Activated effector memory CD4-positive, alpha-beta T cell treated with anti-CD3 and anti-CD28 coated beads, Interleukin-2, amount 50 U/mL, for 16 hours (primary cell): Measurements from ENCODE around the gene NTF3.

Experiments
- DNase-seq: peaks from one replicate; pipeline ENCODE4 v3.0.0-alpha.2; 2020

NTF3 gene

GRCh38 chr12:5432011-5432400, at the start of gene NTF3:
Gene NTF3 (plus strand): TSS chr12:5432108. CDS start chr12:5432325, 217 bp downstream.
- DNase-seq = no peak

DNA sequence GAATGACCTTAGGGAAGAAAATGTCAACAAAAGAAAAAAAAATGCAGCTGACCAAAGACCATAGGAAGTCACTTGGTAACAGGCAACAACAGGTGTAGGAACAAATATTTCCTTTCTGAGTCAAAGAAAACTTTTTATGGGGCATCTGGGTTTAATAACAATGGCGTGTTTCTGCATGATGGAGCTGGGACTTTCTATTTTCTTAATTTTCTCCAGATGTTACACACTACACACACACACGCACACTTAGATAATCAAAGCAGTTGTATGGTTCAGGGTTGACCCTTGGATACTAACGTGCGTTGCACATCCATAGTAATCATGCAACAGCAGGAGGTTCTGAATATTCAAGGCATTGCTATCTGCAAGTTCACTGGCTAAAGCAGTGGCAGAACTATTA, 47.9 kb upstream of the NTF3 start:
- no peak for DNase-seq

- DNase-seq = no peak
Observed at GRCh38 chr12:5388581-5389535, 43.0 kb upstream of the NTF3 start.

- DNase-seq = no peak
Observed at GRCh38 chr12:5390174-5390799, 41.6 kb upstream of the NTF3 start.

- DNase-seq = no peak
Observed at GRCh38 chr12:5391653-5392052, 40.3 kb upstream of the NTF3 start.

DNA sequence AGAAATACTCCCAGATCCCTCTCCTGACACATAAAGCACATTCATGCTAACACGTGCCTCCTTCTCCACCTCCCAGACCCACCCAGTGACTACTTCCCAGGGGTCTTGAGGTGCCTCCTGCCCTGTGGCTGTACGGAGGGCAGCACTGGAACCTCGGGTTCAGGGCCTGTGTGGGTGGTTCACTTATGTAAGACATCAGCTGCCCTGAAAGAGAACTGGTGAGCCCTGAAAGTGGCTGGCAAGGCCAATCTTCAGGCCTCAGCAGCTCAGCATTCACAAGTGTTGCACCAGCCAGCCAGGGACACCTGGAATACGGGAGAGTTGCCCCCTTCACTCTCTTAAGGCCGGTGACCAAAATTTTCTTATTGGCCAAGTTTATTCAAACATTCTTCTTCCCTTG, 38.9 kb upstream of the NTF3 start:
- no peak for DNase-seq

GRCh38 chr12:5395443-5396271, 36.3 kb upstream of the NTF3 start:
- no peak for DNase-seq

GRCh38 chr12:5396541-5396940, 35.4 kb upstream of the NTF3 start:
- DNase-seq = no peak

DNA sequence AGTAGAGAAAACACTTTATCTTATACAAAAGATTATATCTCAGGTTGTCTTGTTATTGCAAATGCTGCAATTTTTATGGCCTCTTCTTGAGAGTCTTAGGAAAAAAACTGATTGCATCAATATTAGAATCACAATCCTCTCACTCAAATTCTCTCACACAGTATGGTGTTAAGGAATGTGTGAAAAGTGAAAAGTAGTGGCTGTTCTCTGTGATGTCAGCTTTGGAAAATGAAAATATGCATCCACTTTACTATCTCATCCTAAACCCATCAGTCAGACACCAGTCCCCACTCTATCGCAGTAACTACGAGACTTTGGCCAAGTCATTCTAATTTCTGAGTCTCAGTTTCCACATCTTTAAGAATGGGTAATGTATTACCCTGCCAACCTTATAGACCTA, 32.6 kb upstream of the NTF3 start:
- DNase-seq = no peak

DNA sequence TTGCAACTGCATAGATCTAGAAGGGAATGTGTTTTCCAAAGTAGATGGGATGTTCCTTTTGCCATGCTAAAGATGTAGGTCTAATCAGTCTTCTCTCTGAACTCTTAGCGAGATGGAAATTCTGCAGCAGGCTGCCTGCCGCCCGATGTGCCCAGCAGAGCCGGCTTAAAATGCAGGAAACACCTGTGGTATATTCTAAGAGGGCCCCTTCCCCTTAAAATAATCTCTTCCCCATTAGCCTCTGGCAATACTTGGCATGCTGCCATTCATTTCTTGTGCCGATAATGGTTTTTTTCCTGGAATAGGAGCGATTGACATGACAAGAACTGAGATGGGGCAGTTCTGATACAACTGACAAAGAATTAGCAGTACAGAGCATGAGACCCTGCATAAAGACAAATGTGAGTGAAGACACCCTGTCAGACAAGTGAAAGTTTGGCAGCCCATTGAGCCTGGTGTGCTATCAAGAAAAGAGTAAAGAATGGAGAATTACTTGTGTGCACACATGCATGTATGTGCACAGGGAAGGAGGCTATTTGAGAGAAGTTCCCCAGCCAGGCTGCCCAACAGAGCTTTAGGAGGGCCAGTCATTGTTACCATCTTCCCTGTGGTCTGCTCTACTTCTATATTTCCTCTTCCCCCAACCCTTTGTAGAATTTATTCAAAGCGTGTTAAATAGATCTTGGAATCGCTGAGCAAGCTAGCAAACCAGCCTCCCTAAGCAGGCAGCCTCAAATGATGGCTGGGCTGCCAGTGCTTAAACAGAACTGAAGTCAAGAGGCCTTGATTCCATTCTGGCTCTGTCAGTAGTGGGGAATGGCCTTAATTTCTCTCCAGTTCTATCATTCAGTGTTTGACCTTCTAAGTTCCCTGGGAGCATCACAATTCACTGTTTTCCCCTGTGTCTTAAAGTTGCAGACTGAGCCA, 29.6 kb upstream of the NTF3 start:
- no peak for DNase-seq

- no peak for DNase-seq
Observed at GRCh38 chr12:5403411-5403810, 28.5 kb upstream of the NTF3 start.

GRCh38 chr12:5407034-5407856, 24.7 kb upstream of the NTF3 start:
- no peak for DNase-seq

DNA sequence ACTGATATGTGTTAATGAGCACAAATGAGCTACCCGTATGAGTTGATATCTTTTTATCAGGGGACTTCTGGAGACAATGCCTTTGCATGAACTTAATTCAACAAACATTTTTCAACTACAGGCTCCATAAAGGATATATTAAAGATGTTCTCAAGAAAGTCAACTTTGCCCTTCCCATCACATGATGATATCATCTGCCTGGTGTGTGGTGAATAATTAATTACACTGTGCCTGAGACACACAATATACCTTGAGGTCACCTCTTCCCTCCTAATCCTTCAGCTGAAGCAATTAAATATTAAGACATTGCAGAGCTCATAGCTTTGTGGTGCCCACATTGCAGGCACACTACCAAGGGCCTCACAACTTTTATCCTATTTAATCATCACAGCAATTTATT, 22.3 kb upstream of the NTF3 start:
- no peak for DNase-seq

DNA sequence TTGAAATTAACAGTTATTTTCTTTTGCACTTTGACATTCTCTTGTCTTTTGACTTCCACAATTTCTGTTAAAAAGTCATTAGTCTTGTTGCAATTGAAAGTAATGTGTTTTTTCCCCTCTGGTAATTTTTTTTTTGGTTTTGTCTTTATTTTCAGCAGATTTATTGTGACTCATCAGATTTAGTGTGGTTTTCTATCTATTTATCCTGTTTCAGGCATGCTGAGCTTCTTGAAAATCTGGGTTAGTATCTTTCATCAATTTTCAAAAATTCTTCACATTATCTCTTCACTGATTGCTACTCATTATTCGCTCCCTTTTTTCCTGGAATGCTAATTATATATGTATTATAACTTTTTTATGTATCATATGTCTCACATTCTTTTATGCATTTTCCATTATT, 15.3 kb upstream of the NTF3 start:
- no peak for DNase-seq

- no peak for DNase-seq
Observed at GRCh38 chr12:5417500-5417899, 14.4 kb upstream of the NTF3 start.

DNA sequence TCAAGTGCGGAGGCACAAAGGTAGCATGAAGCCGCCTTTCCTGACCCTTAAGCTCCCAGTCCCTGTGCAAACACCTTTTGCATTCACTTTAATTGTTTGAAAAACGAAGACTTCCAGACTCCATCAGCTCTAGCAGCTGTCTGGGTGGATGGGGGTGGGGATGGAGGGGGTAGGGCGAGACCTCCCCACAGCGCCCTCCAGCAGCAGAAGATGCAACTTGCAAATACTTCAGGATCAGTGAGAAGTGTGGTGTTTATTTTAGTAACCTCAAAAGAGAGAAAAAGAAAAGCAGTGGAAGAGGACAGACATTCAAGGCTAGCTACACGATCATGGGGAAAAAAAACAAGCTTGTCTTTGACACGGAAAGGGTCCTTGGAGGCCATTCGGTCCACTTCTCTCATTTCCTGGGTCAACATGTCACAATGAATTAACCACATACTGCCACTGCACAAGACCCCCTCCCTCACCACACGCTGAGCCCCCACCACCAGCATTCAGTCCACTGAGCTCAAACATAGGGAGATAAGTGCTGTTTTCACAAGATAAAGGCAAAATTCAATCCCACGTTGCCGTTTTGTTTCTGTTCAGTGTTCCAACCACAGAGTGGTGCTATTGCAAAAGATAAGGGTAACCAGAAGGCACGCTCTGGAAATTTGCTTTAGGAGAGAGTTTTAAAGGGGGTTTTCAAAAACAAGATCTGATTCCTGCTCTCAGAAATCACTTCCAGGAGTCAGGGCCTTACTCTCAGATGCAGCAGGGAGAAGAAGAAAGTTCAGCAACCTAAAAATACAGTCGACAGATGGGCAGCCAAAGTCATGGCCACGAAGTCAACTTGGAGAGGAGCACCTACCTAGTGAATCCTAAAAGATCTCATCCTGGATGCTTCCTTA, 3.3 kb upstream of the NTF3 start:
- DNase-seq = no peak

- DNase-seq = no peak
Observed at GRCh38 chr12:5429741-5430557, 2.0 kb upstream of the NTF3 start.

- no peak for DNase-seq
Observed at GRCh38 chr12:5430641-5431603, 986 bp upstream of the NTF3 start.
